ENCODE measurements around the gene GIMAP1.

Gene GIMAP1

DNA sequence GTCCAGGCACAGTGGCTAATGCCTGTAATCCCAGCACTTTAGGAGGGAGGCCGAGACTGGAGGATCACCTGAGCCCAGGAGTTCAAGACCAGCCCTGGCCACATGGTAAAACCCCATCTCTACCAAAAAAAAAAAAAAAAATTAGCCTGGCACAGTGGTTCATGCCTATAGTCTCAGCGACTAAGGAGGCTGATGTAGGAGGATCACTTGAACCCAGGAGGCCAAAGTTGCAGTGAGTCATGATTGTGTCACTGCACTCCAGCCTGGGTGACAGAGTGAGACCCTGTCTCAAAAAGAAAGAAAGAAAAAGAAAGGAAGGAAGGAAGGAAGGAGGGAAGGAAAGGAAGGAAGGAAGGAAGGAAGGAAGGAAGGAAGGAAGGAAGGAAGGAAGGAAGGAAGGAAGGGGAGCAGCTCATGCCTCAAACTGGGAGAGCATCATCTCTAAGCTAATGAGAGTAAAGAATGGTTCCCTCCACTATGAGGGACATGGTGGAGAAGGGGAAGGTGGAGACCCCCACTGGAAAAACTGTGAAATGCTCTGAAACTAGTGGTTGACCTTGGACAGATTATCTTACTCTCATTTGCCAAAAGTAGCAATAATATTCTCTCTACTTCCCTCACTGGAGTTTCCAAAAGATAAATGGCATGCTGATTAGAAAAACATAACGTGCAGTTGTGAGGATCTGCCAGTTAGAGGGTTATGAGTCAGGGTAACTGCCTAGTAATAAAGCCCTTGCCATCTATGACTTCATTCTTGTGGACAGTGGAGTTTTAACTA is 37.6 kb downstream of the GIMAP1 start:
- H3K9ac ChIP-seq (ENCODE audit: low read length) = no peak overlapping the region
- H2AK5ac ChIP-seq (ENCODE audit: low read length) = no peak overlapping the region
- no peak overlapping the region for H2BK120ac ChIP-seq (ENCODE audit: low read depth, low read length)
- no peak overlapping the region for H3K4me2 ChIP-seq (ENCODE audit: low read length)
- H3K79me2 ChIP-seq (ENCODE audit: control insufficient read depth, insufficient read depth, low read length) = no peaks in the 10 kb centered on the region
- no peak overlapping the region for H3K4ac ChIP-seq (ENCODE audit: low read depth, low read length)
- H2BK15ac ChIP-seq (replicated peaks; ENCODE audit: low read depth) = no peak overlapping the region
- peak; percentile 48 for DNase-seq
- H3K18ac ChIP-seq (ENCODE audit: low read length) = no peak overlapping the region
- no peaks in the 10 kb centered on the region for H3K4me1 ChIP-seq (ENCODE audit: control insufficient read depth, low read depth, low read length)
- no CpG with 5 or more reads among the region's 3 CpGs for WGBS (ENCODE audit: extremely low coverage, insufficient coverage, low lambda C conversion rate)
- no peak overlapping the region for H3K23ac ChIP-seq (ENCODE audit: low read length)
- no peak overlapping the region for H4K8ac ChIP-seq (ENCODE audit: low read depth, low read length)
- no peaks in the 10 kb centered on the region for H3K79me1 ChIP-seq (ENCODE audit: low read length)
- peaks cover 1% of the 10 kb centered on the region for H3K27me3 ChIP-seq (ENCODE audit: insufficient read depth, low read length, poor library complexity)
- H3K4me3 ChIP-seq (ENCODE audit: low read length) = no peak overlapping the region
- no peaks in the 10 kb centered on the region for H3K36me3 ChIP-seq (ENCODE audit: control insufficient read depth, insufficient read depth, low read length)
- no peak overlapping the region for H2BK5ac ChIP-seq (ENCODE audit: low read length)
- no peak overlapping the region for H3K56ac ChIP-seq (ENCODE audit: low read length)
- no peak overlapping the region for H4K5ac ChIP-seq (ENCODE audit: low read length)
- H3K27ac ChIP-seq (ENCODE audit: low read depth, low read length) = no peak overlapping the region

DNA sequence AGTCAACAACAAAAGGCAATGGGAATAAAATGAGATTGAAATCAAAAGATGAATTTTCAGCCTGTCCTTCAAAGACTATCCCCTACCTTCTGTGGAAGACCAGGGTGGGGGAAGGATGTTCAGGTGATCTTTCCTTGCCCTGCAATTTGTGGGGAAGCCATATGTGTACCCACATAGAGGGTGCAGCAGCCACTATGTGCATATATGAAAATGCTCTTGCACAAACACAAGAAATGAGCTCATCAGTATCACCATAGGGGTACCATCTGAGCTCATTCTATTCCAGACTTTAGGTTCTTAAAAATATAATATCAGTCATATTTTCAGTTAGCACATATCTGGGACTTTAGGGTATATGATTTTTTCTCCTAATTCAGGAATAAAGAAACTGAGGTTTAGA is 38.5 kb downstream of the GIMAP1 start:
- H2BK15ac ChIP-seq (replicated peaks; ENCODE audit: low read depth) = no peak overlapping the region
- H2AK5ac ChIP-seq (ENCODE audit: low read length) = no peak overlapping the region
- H4K5ac ChIP-seq (ENCODE audit: low read length) = no peak overlapping the region
- no peak overlapping the region for H3K56ac ChIP-seq (ENCODE audit: low read length)
- H3K27ac ChIP-seq (ENCODE audit: low read depth, low read length) = no peak overlapping the region
- H3K79me1 ChIP-seq (ENCODE audit: low read length) = no peaks in the 10 kb centered on the region
- H2BK5ac ChIP-seq (ENCODE audit: low read length) = no peak overlapping the region
- no peak overlapping the region for H3K23ac ChIP-seq (ENCODE audit: low read length)
- no peak overlapping the region for H4K8ac ChIP-seq (ENCODE audit: low read depth, low read length)
- H3K4me3 ChIP-seq (ENCODE audit: low read length) = no peak overlapping the region
- H3K79me2 ChIP-seq (ENCODE audit: control insufficient read depth, insufficient read depth, low read length) = no peaks in the 10 kb centered on the region
- no peak overlapping the region for H3K9ac ChIP-seq (ENCODE audit: low read length)
- no peaks in the 10 kb centered on the region for H3K36me3 ChIP-seq (ENCODE audit: control insufficient read depth, insufficient read depth, low read length)
- H3K18ac ChIP-seq (ENCODE audit: low read length) = no peak overlapping the region
- H3K4me1 ChIP-seq (ENCODE audit: control insufficient read depth, low read depth, low read length) = no peaks in the 10 kb centered on the region
- no peak for DNase-seq
- no peak overlapping the region for H2BK120ac ChIP-seq (ENCODE audit: low read depth, low read length)
- H3K27me3 ChIP-seq (ENCODE audit: insufficient read depth, low read length, poor library complexity) = no peaks in the 10 kb centered on the region
- H3K4me2 ChIP-seq (ENCODE audit: low read length) = no peak overlapping the region
- H3K4ac ChIP-seq (ENCODE audit: low read depth, low read length) = no peak overlapping the region

DNA sequence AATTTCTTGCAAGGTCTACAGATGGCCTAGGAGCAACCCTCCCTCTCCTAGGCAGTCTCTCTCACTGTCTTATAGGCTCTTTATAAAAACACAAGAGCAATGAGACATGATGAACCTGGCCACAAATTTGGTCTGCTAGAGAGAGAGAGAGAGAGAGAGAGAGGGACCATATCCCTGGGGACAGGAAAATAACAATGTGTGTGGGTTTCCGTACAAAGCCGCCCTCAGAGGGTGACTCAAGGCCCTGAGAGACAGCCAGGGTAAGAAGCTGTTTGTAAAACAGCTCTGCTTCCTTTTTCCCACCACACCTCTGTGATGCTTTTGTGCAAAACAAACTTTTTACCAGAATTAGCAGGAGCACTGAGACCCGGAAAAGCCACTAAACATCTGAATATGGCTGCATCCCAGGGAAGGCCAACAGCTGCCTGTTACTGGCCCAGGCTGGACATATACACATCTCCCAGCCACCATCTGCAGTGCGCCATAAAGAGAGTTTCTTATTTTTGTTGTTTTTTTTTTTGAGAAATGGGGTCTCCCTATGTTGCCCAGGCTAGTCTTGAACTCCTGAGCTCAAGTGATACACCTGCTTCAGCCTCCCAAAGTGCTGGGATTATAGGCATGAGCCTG is 39.2 kb downstream of the GIMAP1 start:
- H3K79me1 ChIP-seq (ENCODE audit: low read length) = no peaks in the 10 kb centered on the region
- no peak overlapping the region for H2BK5ac ChIP-seq (ENCODE audit: low read length)
- H4K8ac ChIP-seq (ENCODE audit: low read depth, low read length) = no peak overlapping the region
- no peaks in the 10 kb centered on the region for H3K79me2 ChIP-seq (ENCODE audit: control insufficient read depth, insufficient read depth, low read length)
- DNase-seq = no peak
- H3K27me3 ChIP-seq (ENCODE audit: insufficient read depth, low read length, poor library complexity) = no peaks in the 10 kb centered on the region
- H4K5ac ChIP-seq (ENCODE audit: low read length) = no peak overlapping the region
- H3K36me3 ChIP-seq (ENCODE audit: control insufficient read depth, insufficient read depth, low read length) = no peaks in the 10 kb centered on the region
- H2BK15ac ChIP-seq (replicated peaks; ENCODE audit: low read depth) = no peak overlapping the region
- no peak overlapping the region for H3K4me3 ChIP-seq (ENCODE audit: low read length)
- no peak overlapping the region for H3K18ac ChIP-seq (ENCODE audit: low read length)
- no peak overlapping the region for H3K23ac ChIP-seq (ENCODE audit: low read length)
- no peak overlapping the region for H3K4me2 ChIP-seq (ENCODE audit: low read length)
- no peak overlapping the region for H3K27ac ChIP-seq (ENCODE audit: low read depth, low read length)
- H3K4ac ChIP-seq (ENCODE audit: low read depth, low read length) = no peak overlapping the region
- no peak overlapping the region for H2BK120ac ChIP-seq (ENCODE audit: low read depth, low read length)
- WGBS (ENCODE audit: extremely low coverage, insufficient coverage, low lambda C conversion rate) = no CpG with 5 or more reads among the region's 4 CpGs
- H3K56ac ChIP-seq (ENCODE audit: low read length) = no peak overlapping the region
- H2AK5ac ChIP-seq (ENCODE audit: low read length) = no peak overlapping the region
- H3K9ac ChIP-seq (ENCODE audit: low read length) = no peak overlapping the region
- H3K4me1 ChIP-seq (ENCODE audit: control insufficient read depth, low read depth, low read length) = no peaks in the 10 kb centered on the region

DNA sequence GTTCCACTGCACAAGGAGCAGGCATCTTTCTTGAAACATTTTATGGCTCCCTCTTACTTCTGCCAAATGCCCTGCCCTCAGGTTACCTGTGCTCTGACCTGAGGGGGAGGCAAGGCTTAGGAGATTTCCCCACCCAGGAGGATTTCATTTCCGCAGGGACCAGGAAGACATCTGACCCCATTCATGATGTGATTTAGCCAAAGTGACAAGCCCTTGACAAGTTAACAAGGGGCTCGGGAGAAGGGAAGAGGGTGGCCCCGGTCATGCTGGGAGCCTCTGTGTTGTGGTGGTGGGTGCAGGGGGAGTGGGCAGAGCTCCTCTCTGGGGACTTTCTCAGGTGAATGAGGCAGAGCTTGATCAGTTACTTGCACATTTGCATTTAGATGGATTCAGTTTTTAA is 39.8 kb downstream of the GIMAP1 start:
- no peaks in the 10 kb centered on the region for H3K4me1 ChIP-seq (ENCODE audit: control insufficient read depth, low read depth, low read length)
- no peak overlapping the region for H4K5ac ChIP-seq (ENCODE audit: low read length)
- H2BK5ac ChIP-seq (ENCODE audit: low read length) = no peak overlapping the region
- no peak overlapping the region for H2BK15ac ChIP-seq (replicated peaks; ENCODE audit: low read depth)
- no peak overlapping the region for H3K4ac ChIP-seq (ENCODE audit: low read depth, low read length)
- H3K23ac ChIP-seq (ENCODE audit: low read length) = no peak overlapping the region
- no peak overlapping the region for H3K18ac ChIP-seq (ENCODE audit: low read length)
- no peak overlapping the region for H3K56ac ChIP-seq (ENCODE audit: low read length)
- H2BK120ac ChIP-seq (ENCODE audit: low read depth, low read length) = no peak overlapping the region
- no peak overlapping the region for H3K9ac ChIP-seq (ENCODE audit: low read length)
- no peak overlapping the region for H3K27ac ChIP-seq (ENCODE audit: low read depth, low read length)
- H3K36me3 ChIP-seq (ENCODE audit: control insufficient read depth, insufficient read depth, low read length) = no peaks in the 10 kb centered on the region
- H4K8ac ChIP-seq (ENCODE audit: low read depth, low read length) = no peak overlapping the region
- H3K4me2 ChIP-seq (ENCODE audit: low read length) = no peak overlapping the region
- WGBS (ENCODE audit: extremely low coverage, insufficient coverage, low lambda C conversion rate) = no CpG with 5 or more reads among the region's 3 CpGs
- H3K79me1 ChIP-seq (ENCODE audit: low read length) = no peaks in the 10 kb centered on the region
- no peak overlapping the region for H2AK5ac ChIP-seq (ENCODE audit: low read length)
- DNase-seq = no peak
- H3K79me2 ChIP-seq (ENCODE audit: control insufficient read depth, insufficient read depth, low read length) = no peaks in the 10 kb centered on the region
- H3K4me3 ChIP-seq (ENCODE audit: low read length) = no peak overlapping the region
- no peaks in the 10 kb centered on the region for H3K27me3 ChIP-seq (ENCODE audit: insufficient read depth, low read length, poor library complexity)

DNA sequence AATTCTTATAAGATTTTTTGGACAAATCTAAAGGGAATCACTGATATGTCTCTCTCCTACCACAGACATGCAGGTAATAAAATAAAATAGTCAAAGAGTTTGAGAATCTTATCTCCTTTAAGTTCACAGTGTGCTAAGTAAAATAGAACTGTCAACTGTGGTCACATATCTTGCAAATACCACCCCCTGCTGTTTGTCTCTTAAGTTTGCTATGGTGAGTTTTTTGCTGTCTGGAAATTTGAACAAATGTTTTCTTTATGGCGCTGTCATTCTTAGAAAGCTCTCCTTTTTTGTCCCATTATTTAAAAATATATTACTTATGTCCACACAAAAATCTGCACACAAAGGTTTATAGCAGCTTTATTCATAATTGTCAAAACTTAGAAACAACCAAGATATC is 40.4 kb downstream of the GIMAP1 start:
- Histone ChIP-seq H2BK15ac (replicated peaks; ENCODE audit: low read depth) (no peak overlapping the region), H3K56ac (ENCODE audit: low read length) (no peak overlapping the region), H3K4ac (ENCODE audit: low read depth, low read length) (no peak overlapping the region), H3K4me1 (ENCODE audit: control insufficient read depth, low read depth, low read length) (no peaks in the 10 kb centered on the region), H3K27me3 (ENCODE audit: insufficient read depth, low read length, poor library complexity) (no peaks in the 10 kb centered on the region), H3K79me2 (ENCODE audit: control insufficient read depth, insufficient read depth, low read length) (no peaks in the 10 kb centered on the region), H3K4me2 (ENCODE audit: low read length) (no peak overlapping the region), H3K27ac (ENCODE audit: low read depth, low read length) (no peak overlapping the region), H3K36me3 (ENCODE audit: control insufficient read depth, insufficient read depth, low read length) (no peaks in the 10 kb centered on the region), H3K79me1 (ENCODE audit: low read length) (no peaks in the 10 kb centered on the region), H4K8ac (ENCODE audit: low read depth, low read length) (no peak overlapping the region), H3K18ac (ENCODE audit: low read length) (no peak overlapping the region), H3K23ac (ENCODE audit: low read length) (no peak overlapping the region), H4K5ac (ENCODE audit: low read length) (no peak overlapping the region), H3K9ac (ENCODE audit: low read length) (no peak overlapping the region), H2BK120ac (ENCODE audit: low read depth, low read length) (no peak overlapping the region), H2AK5ac (ENCODE audit: low read length) (no peak overlapping the region), H3K4me3 (ENCODE audit: low read length) (no peak overlapping the region), H2BK5ac (ENCODE audit: low read length) (no peak overlapping the region)
- DNase-seq = no peak
- WGBS (ENCODE audit: extremely low coverage, insufficient coverage, low lambda C conversion rate) = no CpG with 5 or more reads among the region's 1 CpG

- no peaks in the 10 kb centered on the region for H3K36me3 ChIP-seq (ENCODE audit: control insufficient read depth, insufficient read depth, low read length)
- no peak overlapping the region for H3K9ac ChIP-seq (ENCODE audit: low read length)
- H3K18ac ChIP-seq (ENCODE audit: low read length) = no peak overlapping the region
- no peak overlapping the region for H2AK5ac ChIP-seq (ENCODE audit: low read length)
- no peak overlapping the region for H2BK15ac ChIP-seq (replicated peaks; ENCODE audit: low read depth)
- H3K79me2 ChIP-seq (ENCODE audit: control insufficient read depth, insufficient read depth, low read length) = no peaks in the 10 kb centered on the region
- H4K5ac ChIP-seq (ENCODE audit: low read length) = no peak overlapping the region
- H3K4me1 ChIP-seq (ENCODE audit: control insufficient read depth, low read depth, low read length) = no peaks in the 10 kb centered on the region
- no peak for DNase-seq
- no peak overlapping the region for H2BK120ac ChIP-seq (ENCODE audit: low read depth, low read length)
- no peak overlapping the region for H3K23ac ChIP-seq (ENCODE audit: low read length)
- no peak overlapping the region for H3K56ac ChIP-seq (ENCODE audit: low read length)
- H3K4me3 ChIP-seq (ENCODE audit: low read length) = no peak overlapping the region
- no peak overlapping the region for H3K4me2 ChIP-seq (ENCODE audit: low read length)
- no CpG with 5 or more reads among the region's 1 CpG for WGBS (ENCODE audit: extremely low coverage, insufficient coverage, low lambda C conversion rate)
- H4K8ac ChIP-seq (ENCODE audit: low read depth, low read length) = no peak overlapping the region
- no peak overlapping the region for H2BK5ac ChIP-seq (ENCODE audit: low read length)
- no peak overlapping the region for H3K27ac ChIP-seq (ENCODE audit: low read depth, low read length)
- H3K4ac ChIP-seq (ENCODE audit: low read depth, low read length) = no peak overlapping the region
- no peaks in the 10 kb centered on the region for H3K79me1 ChIP-seq (ENCODE audit: low read length)
- H3K27me3 ChIP-seq (ENCODE audit: insufficient read depth, low read length, poor library complexity) = no peaks in the 10 kb centered on the region
Observed at GRCh38 chr7:150759479-150759878, 43.1 kb downstream of the GIMAP1 start.

Data from mesendoderm (in vitro differentiated cells).